ENCODE results near the gene TRIM63. TPM values are rescaled to one million over a fixed set of nuclear protein-coding genes. Genes with fewer than 3 reads are reported as not detected.
"Not testable (repeated sequence)": the region's sequence is repeated elsewhere in the genome, so short reads cannot be mapped to it uniquely, and the experiment has no call there.

TRIM63 gene
- total RNA-seq, 8 experiments from 2014 or later, result 0.29 to 1.0 (median 0.31) TPM; not detected in 5

DNA sequence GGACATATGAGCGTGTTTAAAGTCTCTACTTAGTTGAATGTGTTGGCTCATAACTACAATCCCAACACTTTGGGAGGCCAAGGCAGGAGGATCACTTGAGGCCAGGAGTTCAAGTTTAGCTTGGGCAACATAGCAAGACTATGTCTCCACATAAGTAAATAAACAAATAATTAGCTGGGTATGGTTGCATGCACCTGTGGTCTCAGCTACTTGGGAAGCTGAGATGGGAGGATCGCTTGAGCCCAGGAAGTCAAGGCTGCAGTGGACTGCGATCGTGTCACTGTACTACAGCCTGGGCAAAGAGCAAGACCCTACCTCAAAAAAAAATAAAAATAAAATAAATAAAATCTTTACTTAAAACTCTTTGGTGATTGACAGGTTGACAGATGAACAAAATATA, 31.2 kb upstream of the TRIM63 start:
- Histone ChIP-seq H3K4me3 (no peak overlapping the region), H3K27ac (no peak overlapping the region), H3K4me1 (replicated peaks in 1 of 2) (peaks cover 11 to 14% of the 10 kb centered on the region in 2 donors)
- in situ Hi-C loops (cut with MboI; ENCODE audit: low pct_unique_long_range_greater_than_20kb in 2 of 9, low sequenced_read_pairs in 9 of 9, unreplicated experiment in 9 of 9), result no loop called here
- ATAC-seq (replicated peaks in 6 of 8), result no peak
- 87 to 100% (median 97%) methylated on average over 3 to 4 of the region's 4 CpGs; no CpG with 5 or more reads in 2 of the 10 experiments for whole genome bisulfite sequencing, 10 experiments

DNA sequence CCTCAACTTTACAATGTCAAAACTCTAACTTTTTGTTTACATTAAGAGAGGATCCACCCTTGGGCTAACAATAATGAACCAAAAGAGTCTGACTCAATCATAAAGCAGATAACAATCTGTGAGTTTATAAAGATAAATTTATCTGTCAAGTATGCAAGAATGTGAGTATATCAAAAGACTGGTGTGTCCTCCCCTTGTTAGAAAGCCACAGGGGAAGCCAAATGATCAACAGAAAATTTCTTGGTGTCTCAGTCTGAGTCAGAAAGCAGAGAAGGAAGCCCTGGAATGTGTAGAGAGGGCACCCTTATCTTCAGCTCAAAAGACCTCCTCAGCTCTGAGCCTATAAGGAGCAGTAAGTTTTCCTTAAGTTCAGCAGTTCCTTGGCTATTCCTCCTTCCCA, 30.3 kb upstream of the TRIM63 start:
- H3K4me1 ChIP-seq (replicated peaks in 1 of 2), result peaks cover 12 to 16% of the 10 kb centered on the region in 2 donors
- H3K27ac ChIP-seq, result no peak overlapping the region
- H3K4me3 ChIP-seq, result no peak overlapping the region
- peak in 3 of 8 experiments; percentile 3 to 15 (median 7) for ATAC-seq (replicated peaks in 6 of 8)
- in situ Hi-C loops (cut with MboI; ENCODE audit: low pct_unique_long_range_greater_than_20kb in 2 of 9, low sequenced_read_pairs in 9 of 9, unreplicated experiment in 9 of 9), result no loop called here

DNA sequence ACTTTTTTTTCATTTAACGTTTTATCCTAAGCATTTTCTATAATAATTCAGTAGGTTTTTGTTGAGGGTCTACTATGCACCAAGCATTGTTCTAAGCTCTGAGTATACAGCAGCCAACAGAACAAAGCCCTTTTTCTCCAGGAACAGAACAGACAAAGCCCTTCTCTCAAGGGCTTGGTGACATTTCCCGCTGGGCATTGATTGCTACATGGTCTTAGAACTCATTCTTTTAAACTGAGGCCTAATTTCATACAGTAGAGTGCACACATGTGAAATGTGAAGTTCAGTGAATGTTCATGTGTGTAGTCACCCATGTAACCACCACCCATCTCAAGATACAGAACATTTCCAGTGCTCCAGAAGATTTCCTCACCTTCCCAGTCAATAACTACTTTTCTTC, 29.0 kb upstream of the TRIM63 start:
- in situ Hi-C loops (cut with MboI; ENCODE audit: low pct_unique_long_range_greater_than_20kb in 2 of 9, low sequenced_read_pairs in 9 of 9, unreplicated experiment in 9 of 9), result no loop called here
- 50 to 83% (median 75%) methylated on average over 1 to 2 of the region's 2 CpGs; no CpG with 5 or more reads in 3 of the 10 experiments for WGBS, 10 experiments
- no peak overlapping the region for H3K4me3 ChIP-seq
- H3K4me1 ChIP-seq (replicated peaks in 1 of 2), result peaks cover 12 to 16% of the 10 kb centered on the region in 2 donors
- no peak overlapping the region for H3K27ac ChIP-seq
- ATAC-seq (replicated peaks in 6 of 8), result no peak

DNA sequence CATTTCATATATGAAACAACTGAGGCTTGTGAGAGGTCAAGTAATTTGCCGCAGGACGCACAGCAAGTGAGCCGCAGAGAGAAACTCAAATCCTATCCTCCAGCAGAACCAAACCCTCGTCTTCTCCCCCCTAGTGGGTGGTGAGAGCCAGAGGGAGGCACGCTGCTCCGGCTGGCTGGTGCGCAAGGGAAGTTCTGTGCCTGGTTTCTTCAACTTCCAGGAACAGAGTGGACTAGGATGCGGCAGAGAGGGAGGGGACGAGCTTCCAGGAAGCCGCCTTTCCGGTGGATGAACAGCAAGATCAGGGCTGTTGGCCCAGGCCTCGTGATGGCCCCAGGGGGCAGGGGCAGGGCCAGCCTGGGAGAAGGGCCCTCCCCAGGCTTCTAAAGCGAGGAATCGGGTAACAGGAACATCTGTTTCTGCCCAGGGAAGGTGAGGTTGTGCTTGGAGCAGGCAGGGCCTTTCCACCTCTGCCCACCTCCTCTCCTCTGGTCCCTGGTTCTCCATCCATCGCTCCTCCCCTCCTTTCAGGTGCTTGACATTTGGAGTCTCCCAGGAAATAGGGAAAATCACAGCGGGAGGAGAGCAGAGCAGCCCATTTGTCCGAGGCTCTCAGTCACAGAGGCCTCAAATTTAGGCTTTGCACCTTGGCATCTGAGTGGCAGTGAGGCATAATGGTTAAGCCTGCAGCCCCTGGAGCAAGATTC, 27.4 kb upstream of the TRIM63 start:
- 0 to 92% (median 58%) methylated on average over 1 to 10 of the region's 17 CpGs; no CpG with 5 or more reads in 3 of the 10 experiments for WGBS, 10 experiments
- Histone ChIP-seq H3K4me3 (no peak overlapping the region), H3K27ac (peak overlapping the region in 1 of 2 donors; percentile 4), H3K4me1 (replicated peaks in 1 of 2) (peaks cover 12 to 16% of the 10 kb centered on the region in 2 donors)
- in situ Hi-C loops (cut with MboI; ENCODE audit: low pct_unique_long_range_greater_than_20kb in 2 of 9, low sequenced_read_pairs in 9 of 9, unreplicated experiment in 9 of 9), result no loop called here
- ATAC-seq (replicated peaks in 6 of 8), result peak in 7 of 8 experiments; percentile 27 to 94 (median 70)

DNA sequence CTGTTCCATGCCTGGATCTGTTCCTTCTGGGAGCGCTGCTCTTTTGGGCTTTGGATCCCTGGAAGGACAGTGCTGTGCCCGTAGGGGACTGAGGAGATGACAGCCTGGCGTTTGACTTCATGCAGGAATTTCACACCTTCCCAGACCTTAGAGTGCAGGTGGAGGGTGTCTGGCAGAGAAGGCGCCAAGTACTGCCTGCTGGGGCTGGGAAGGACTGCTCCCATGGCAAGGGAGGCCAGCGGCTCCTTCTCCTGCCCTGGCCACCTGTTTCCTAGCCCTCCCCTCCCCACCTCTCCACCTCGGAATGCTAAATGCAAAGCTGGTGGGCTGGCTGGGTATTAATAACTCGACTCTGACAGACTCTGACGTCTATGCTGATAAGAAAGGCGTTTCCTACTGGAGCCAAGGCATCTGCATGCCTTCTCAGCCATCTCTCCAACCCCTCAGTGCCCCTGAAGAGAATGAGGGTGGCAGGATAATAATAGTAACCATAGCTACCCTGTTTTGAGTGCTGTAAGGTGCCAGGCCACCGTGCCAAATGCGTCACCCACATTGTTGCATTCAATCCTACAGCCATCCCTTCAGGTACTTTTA, 26.7 kb upstream of the TRIM63 start:
- Histone ChIP-seq H3K27ac (no peak overlapping the region), H3K4me3 (no peak overlapping the region), H3K4me1 (replicated peaks in 1 of 2) (peaks cover 12 to 16% of the 10 kb centered on the region in 2 donors)
- 0 to 93% (median 28%) methylated on average over 1 to 5 of the region's 11 CpGs; no CpG with 5 or more reads in 2 of the 10 experiments for WGBS, 10 experiments
- ATAC-seq (replicated peaks in 6 of 8), result peak; percentile 35 to 88 (median 71)
- in situ Hi-C loops (cut with MboI; ENCODE audit: low pct_unique_long_range_greater_than_20kb in 2 of 9, low sequenced_read_pairs in 9 of 9, unreplicated experiment in 9 of 9), result no loop called here

DNA sequence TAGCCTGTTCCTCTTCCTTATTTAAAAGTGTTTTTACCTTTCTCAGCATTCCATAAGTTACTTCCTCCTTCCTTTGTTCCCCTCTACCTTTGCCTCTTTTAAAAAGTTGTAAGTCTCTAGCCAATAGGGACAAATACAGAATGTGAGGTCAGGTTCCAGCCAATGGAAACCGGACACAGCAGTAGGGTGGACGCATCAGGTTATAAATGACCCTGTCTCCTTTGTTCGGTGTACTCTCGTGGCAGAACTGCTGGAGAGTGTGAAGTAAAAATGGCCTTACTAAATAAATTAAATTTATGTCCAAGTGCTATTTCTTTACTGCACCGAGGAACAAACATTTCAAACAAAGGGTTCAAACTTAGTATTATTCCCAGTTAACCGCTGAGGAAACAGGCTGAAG, 26.1 kb upstream of the TRIM63 start:
- 0 to 46% (median 29%) methylated on average over 1 to 6 of the region's 6 CpGs; no CpG with 5 or more reads in 4 of the 10 experiments for WGBS, 10 experiments
- ATAC-seq (replicated peaks in 6 of 8); H3K4me3 ChIP-seq; in situ Hi-C loops (cut with MboI; ENCODE audit: low pct_unique_long_range_greater_than_20kb in 2 of 9, low sequenced_read_pairs in 9 of 9, unreplicated experiment in 9 of 9); H3K27ac ChIP-seq: not testable (repeated sequence)
- H3K4me1 ChIP-seq (replicated peaks in 1 of 2), result peaks cover 12 to 16% of the 10 kb centered on the region in 2 donors

DNA sequence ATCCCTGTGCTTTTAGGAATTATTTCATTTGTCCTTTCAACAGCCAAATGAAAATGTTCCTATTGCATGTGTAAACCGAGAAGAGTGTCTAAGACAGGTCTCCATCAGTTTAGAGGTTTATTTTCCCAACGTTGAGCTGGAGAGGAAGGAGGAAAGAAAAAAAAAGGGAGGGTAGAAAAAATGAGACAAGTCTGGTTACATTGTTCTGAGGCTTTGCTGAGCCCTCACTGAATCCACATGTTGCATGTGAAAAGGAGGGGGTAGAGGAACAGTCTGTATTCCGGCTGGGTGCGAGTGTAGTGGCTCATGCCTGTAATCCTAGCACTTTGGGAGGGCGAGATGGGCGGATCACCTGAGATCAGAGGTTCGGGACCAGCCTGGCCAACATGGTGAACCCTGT, 25.0 kb upstream of the TRIM63 start:
- Histone ChIP-seq H3K4me3 (no peak overlapping the region), H3K27ac (no peak overlapping the region), H3K4me1 (replicated peaks in 1 of 2) (peaks cover 12 to 16% of the 10 kb centered on the region in 2 donors)
- ATAC-seq (replicated peaks in 6 of 8), result no peak
- 9 to 91% (median 53%) methylated on average over 1 to 7 of the region's 7 CpGs for WGBS, 10 experiments
- in situ Hi-C loops (cut with MboI; ENCODE audit: low pct_unique_long_range_greater_than_20kb in 2 of 9, low sequenced_read_pairs in 9 of 9, unreplicated experiment in 9 of 9), result no loop called here

DNA sequence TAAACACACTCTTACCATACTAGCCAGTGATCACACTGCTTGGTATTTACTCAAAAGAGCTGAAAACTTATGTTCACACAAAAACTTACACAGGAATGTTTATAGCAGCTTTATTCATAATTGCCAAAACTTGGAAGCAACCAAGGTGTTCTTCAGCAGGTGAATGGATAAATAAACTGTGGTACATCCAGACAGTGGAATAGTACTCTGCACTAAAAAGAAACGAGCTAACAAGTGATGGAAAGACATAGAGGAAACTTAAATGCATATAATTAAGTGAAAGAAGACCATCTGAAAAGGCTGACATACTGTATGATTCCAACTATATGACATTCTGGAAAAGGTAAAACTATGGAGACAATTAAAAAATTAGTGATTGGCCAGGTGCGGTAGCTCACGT, 23.5 kb upstream of the TRIM63 start:
- ATAC-seq (replicated peaks in 6 of 8), result no peak
- WGBS, 10 experiments, result 0 to 93% (median 85%) methylated on average over 1 to 3 of the region's 3 CpGs; no CpG with 5 or more reads in 2 of the 10 experiments
- no peak overlapping the region for H3K4me3 ChIP-seq
- in situ Hi-C loops (cut with MboI; ENCODE audit: low pct_unique_long_range_greater_than_20kb in 2 of 9, low sequenced_read_pairs in 9 of 9, unreplicated experiment in 9 of 9), result no loop called here
- peaks cover 12 to 16% of the 10 kb centered on the region in 2 donors for H3K4me1 ChIP-seq (replicated peaks in 1 of 2)
- no peak overlapping the region for H3K27ac ChIP-seq

DNA sequence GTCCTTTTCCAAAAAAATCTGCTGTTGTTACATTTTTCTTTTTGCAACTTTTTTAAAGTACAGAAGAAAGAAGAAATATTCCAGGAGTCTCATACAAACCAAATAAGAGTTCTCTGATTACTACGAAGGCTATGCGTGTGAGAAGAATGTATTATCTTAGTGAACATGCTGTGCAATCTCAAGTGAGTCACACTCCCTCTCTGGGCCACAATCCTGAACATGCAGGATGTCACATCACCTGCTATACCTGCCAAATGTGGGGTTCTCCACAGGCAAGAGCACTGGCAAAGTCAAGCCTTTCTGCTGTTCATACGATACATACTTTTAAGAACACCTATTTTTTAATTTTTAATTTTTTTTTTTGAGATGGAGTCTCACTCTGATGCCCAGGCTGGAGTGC, 21.7 kb upstream of the TRIM63 start:
- WGBS, 10 experiments, result 69 to 100% (median 95%) methylated on average over 2 to 3 of the region's 3 CpGs; no CpG with 5 or more reads in 1 of the 10 experiments
- Histone ChIP-seq H3K27ac (no peak overlapping the region), H3K4me3 (no peak overlapping the region), H3K4me1 (replicated peaks in 1 of 2) (peaks cover 7 to 8% of the 10 kb centered on the region in 2 donors)
- no peak for ATAC-seq (replicated peaks in 6 of 8)
- in situ Hi-C loops (cut with MboI; ENCODE audit: low pct_unique_long_range_greater_than_20kb in 2 of 9, low sequenced_read_pairs in 9 of 9, unreplicated experiment in 9 of 9), result no loop called here

DNA sequence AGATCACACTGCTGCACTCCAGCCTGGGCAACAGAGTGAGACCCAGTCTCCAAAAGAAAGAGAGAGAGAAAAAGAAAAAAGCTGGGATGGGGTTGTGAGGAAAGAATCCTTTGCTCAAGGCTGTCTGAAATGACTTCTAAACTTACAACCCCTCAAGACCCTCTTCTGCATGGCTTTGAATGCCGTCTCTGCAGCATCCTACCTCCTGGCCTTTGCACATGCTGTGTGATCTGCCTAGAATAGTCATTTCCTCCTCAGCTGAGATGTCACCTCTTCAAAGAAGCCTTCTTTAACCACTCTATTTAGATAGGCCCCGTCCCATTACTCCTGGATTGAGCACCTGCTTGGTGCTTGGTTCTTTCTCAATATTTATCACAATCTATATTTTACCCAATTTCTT, 17.4 kb upstream of the TRIM63 start:
- ATAC-seq (replicated peaks in 6 of 8), result no peak
- in situ Hi-C loops (cut with MboI; ENCODE audit: low pct_unique_long_range_greater_than_20kb in 2 of 9, low sequenced_read_pairs in 9 of 9, unreplicated experiment in 9 of 9), result no loop called here
- WGBS, 10 experiments, result 0 to 100% (median 65%) methylated on average over 1 to 2 of the region's 2 CpGs; no CpG with 5 or more reads in 2 of the 10 experiments
- Histone ChIP-seq H3K27ac (no peak overlapping the region), H3K4me1 (replicated peaks in 1 of 2) (no peaks in the 10 kb centered on the region), H3K4me3 (no peak overlapping the region)

DNA sequence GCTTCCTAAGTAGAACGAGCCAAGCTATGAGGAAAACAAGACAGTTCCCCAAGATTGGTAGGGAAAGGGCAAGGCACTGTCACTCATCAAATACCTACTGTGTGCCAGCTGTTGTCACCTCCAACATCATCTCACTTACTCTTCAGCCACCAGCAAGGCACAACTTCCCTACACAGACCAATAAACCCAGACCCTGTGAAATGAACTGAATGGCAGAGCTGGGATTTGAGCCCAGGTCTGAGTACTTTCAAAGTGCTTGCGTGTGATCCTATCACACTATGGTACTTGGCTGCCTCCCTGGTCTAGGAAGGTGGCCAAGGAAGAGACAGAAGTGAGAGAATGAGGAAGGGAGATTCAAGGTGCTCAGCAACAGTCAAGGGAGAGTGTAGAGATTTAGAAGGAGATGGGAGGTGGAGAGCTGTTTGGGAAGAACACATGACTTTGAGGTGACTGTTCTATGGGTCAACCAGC, 16.7 kb upstream of the TRIM63 start:
- Histone ChIP-seq H3K4me3 (no peak overlapping the region), H3K4me1 (replicated peaks in 1 of 2) (no peaks in the 10 kb centered on the region), H3K27ac (no peak overlapping the region)
- 0 to 62% (median 44%) methylated on average over 1 to 2 of the region's 2 CpGs; no CpG with 5 or more reads in 4 of the 10 experiments for WGBS, 10 experiments
- in situ Hi-C loops (cut with MboI; ENCODE audit: low pct_unique_long_range_greater_than_20kb in 2 of 9, low sequenced_read_pairs in 9 of 9, unreplicated experiment in 9 of 9), result no loop called here
- ATAC-seq (replicated peaks in 6 of 8), result no peak

DNA sequence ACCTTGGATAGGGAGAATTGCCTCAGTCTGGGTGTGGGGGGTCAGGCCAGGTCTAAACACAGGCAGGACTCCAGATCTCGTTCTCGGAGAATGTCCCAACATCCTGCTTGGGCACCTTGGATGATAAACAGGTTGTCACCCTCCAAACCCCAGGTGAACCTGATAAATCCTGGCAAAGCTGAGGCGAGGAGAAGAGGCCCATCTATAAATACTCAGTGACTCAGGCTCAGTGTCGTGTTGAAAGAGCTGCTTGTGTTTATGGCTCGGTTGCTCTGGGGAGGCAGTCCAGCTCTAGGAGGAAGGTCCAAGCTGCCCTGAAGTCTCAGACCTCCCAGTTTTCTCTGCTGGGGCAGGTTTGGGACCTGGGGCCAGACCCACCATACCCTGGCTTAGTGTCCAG, 15.8 kb upstream of the TRIM63 start:
- Histone ChIP-seq H3K4me3 (no peak overlapping the region), H3K27ac (no peak overlapping the region), H3K4me1 (replicated peaks in 1 of 2) (no peaks in the 10 kb centered on the region)
- 10 to 100% (median 53%) methylated on average over 2 to 5 of the region's 5 CpGs; no CpG with 5 or more reads in 5 of the 10 experiments for WGBS, 10 experiments
- peak in 1 of 8 experiments; percentile 32 for ATAC-seq (replicated peaks in 6 of 8)
- in situ Hi-C loops (cut with MboI; ENCODE audit: low pct_unique_long_range_greater_than_20kb in 2 of 9, low sequenced_read_pairs in 9 of 9, unreplicated experiment in 9 of 9), result no loop called here

DNA sequence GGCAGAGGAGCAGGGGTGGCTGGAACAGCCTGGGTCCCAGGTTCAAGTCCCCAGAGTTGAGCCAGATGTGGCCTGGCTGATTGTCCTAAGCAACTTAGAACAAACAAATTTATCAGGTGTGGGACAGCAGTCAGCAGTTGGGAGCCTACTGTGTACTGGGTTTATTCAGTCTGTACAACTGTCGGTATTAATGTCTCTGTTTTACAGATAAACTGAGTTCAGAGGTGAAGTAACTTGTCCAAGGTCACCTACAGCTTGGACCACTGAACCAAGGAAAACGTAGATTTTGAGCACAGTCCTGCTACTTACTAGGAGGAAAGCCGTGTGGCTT, 14.6 kb upstream of the TRIM63 start:
- Histone ChIP-seq H3K4me3 (no peak overlapping the region), H3K27ac (no peak overlapping the region), H3K4me1 (replicated peaks in 1 of 2) (no peaks in the 10 kb centered on the region)
- in situ Hi-C loops (cut with MboI; ENCODE audit: low pct_unique_long_range_greater_than_20kb in 2 of 9, low sequenced_read_pairs in 9 of 9, unreplicated experiment in 9 of 9), result no loop called here
- no peak for ATAC-seq (replicated peaks in 6 of 8)
- 19 to 83% (median 63%) methylated on average over 1 to 3 of the region's 3 CpGs; no CpG with 5 or more reads in 3 of the 10 experiments for WGBS, 10 experiments
